ENCODE results near the gene CST11.

CST11 gene

GRCh38 chr20:23419995-23420901, 32.4 kb downstream of the CST11 start:
- DNase-seq (ENCODE audit: low spot score), result peak; percentile 61

DNA sequence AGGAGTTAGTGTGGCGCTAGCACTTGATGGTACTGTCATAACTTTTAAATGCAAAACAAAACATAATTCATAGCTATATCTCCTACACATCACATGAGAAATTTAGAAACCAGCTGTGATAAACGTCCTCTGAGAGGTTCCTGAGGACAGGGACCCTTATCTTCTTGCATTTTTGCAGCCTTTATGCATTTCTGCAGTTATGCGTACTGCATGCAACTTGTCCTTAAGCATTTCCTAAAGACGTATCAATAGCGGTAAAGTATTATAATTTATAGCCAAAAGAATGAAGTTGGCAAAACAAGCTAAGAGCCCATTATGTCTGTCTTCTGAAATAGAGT, 33.0 kb downstream of the CST11 start:
- no peak for DNase-seq (ENCODE audit: low spot score)

DNA sequence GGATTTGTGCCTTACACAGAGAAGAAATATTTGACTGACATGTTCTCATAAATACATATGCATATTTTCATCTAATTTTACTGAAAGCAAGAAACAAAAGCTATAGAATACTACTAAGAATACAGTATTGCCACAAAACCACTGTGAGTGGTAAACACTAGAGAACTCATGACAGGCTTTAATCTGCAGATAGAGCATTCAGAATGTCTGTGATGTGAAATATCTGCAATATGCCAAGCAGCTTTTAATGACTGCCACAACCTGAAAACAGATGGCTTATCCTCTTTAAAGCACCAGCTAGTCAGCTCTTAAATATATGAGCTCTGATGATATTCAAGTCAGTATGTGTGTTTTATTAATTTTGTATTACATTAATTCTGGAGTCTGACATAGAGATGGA, 34.8 kb downstream of the CST11 start:
- no peak for DNase-seq (ENCODE audit: low spot score)

GRCh38 chr20:23415959-23416583, 36.6 kb downstream of the CST11 start:
- no peak for DNase-seq (ENCODE audit: low spot score)

DNA sequence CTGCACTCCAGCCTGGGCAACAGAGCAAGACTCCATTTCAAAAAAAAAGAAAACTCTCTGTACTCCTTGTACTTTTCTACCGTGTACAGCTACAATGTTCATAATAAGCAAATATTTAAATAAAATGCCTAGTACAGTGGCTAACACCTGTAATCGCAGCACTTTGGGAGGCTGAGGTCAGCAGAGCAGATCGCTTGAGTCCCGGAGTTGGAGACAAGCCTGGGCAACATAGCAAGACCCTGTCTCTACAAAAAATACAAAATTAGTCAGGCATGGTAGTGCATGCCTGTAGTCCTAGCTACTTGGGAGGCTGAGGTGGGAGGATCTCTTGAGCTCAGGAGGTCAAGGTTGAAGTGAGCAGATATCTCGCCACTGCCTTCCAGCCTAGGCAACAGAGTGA, 37.1 kb downstream of the CST11 start:
- no peak for DNase-seq (ENCODE audit: low spot score)

GRCh38 chr20:23414526-23415188, 38.0 kb downstream of the CST11 start:
- no peak for DNase-seq (ENCODE audit: low spot score)

DNA sequence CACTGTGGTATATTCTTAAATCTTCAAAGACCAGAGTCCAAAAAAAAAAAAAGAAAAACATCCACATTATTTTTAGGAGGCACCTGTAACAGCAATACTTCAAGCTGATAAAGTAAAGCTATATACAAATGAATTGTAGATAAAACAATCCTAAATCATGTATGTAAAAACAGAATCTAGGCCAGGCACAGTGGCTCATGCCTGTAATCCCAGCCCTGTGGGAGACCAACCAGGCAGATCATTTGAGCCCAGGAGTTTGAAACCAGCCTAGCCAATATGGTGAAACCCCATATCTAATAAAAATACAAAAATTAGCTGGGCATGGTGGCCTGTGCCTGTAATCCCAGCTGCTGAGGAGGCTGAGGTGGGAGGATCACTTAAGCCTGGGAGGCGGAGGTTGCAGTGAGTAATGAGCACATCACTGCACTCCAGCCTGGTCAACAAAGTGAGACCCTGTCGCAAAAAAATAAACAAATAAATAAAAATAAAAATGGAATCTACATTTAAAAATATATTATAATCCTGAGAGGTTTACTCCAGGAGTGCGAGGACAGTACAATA, 38.7 kb downstream of the CST11 start:
- no peak for DNase-seq (ENCODE audit: low spot score)

DNA sequence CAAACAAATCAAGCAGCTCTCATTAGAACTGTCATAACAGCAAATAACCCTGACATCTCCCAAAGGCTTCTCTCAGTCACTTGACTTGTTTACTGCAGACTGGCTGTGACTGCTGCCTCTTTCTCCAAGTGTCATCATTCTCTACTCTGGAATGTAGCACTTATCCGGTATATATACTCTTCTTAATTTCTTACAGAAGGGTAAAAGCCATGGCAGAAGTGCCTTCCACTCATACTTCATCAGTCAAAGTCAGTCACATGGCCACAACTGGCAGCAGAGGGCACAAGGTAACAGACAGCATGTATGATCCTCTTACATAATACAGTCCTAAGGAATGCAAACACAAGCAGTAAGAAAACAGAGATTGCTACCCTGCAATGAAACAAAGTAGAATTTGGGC, 40.6 kb downstream of the CST11 start:
- DNase-seq (ENCODE audit: low spot score), result no peak

DNA sequence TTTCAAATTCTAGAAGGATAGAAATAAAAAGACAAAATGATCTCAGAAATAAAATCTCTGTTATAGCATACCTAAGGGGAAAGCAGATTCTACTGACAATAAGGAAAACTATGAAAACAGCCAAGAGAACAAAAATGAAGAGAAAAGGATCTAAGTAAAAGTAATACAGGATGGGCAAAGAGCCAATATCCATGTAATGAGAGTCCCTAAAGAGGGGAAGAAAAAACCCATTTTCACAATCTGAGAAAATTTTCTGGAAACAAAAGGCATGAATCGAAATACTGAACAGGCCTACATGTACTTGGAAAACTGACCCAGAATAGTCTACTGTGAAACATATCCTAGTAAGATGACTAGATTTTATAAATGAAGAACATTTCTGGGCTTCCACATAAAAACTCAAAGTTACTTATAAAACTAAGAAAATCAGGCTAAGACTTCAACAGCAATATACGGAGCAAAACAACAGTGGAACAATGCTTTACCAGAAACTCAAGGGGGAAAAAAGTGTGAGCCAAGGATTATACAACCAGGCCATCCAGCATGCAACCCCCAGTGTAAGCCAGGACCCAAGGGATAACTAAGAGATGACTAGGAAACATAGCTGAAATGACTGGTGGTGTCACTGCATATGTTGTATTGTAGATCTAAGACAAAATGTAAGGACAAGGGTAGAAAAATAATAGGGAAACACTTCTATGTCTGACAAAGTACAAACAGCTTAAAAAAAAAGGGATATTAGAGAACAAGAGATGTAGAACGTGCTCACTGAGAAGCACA, 41.6 kb downstream of the CST11 start:
- DNase-seq (ENCODE audit: low spot score), result no peak

GRCh38 chr20:23409800-23410199, 42.9 kb downstream of the CST11 start:
- no peak for DNase-seq (ENCODE audit: low spot score)

GRCh38 chr20:23408957-23409356, 43.7 kb downstream of the CST11 start:
- DNase-seq (ENCODE audit: low spot score), result no peak

- no peak for DNase-seq (ENCODE audit: low spot score)
Measured at GRCh38 chr20:23407781-23408464, 44.8 kb downstream of the CST11 start.

DNA sequence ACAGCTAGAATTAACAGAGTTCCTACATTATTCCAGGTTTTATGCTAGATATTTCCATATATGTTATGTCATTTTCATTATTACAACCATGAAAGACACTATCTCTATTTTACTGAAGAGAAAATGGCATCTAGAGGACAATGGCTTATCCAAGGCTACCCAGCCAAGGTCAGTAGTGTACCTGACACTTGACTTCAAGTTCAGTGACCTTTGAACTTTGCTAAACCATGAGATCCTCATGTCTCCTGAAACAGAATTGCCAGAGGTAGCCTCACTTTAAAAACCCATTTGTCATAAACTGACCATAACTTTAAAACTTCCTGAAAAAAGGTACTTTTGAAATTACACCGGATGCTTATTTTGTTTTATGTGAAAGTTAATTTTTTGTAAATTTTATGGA, 45.8 kb downstream of the CST11 start:
- no peak for DNase-seq (ENCODE audit: low spot score)

DNA sequence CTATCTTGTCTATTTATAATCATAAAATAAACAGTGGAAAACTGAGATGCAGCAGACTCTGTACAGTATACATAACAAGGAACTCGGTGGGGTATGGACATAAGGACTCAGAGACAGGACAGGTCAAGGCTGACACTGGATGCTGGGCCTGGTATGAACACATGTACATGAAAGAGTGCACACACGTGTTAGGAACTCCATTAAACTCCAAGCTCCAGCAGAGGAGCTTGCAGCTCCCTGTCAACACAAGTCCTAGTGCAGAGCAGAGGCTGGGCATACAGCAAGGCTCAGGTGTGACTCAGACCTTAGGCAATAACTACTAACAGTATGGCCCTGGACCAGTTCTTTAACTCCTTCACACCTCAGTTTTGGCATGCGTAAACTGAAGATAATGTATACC, 48.5 kb downstream of the CST11 start:
- no peak for DNase-seq (ENCODE audit: low spot score)

GRCh38 chr20:23403751-23404150, 48.9 kb downstream of the CST11 start:
- DNase-seq (ENCODE audit: low spot score), result no peak

- no peak for DNase-seq (ENCODE audit: low spot score)
Measured at GRCh38 chr20:23401051-23401450, 51.6 kb downstream of the CST11 start.
